Thoracic aorta (tissue), 2 donors: Measurements from ENCODE around the gene MIPOL1. TPM values are rescaled to one million over a fixed set of nuclear protein-coding genes. Genes with fewer than 3 reads are reported as not detected.

ENCODE experiments used
- ATAC-seq: fragments of 150-250 bp; one replicate; pipeline ENCODE4 v1.8.0; 2017; ENCODE audit warnings: low read depth; ENCODE audit not compliant: insufficient number of reproducible peaks, low FRiP score
- DNase-seq: peaks from one replicate; pipeline ENCODE4 v3.0.0-alpha.2; 2020; ENCODE audit warnings: low spot score
- H3K27ac ChIP-seq, 2 donors: fragments of 200-600 bp; sonication (generic); 1 replicate in 1 of 2; 2 replicates in 1 of 2; pipeline ENCODE4 v1.5.1; 2016; ENCODE audit warnings: mild to moderate bottlenecking in 2 of 2, moderate library complexity in 2 of 2
- H3K27me3 ChIP-seq: fragments of 200-600 bp; sonication (generic); replicated peaks from 2 replicates; pipeline ENCODE4 v1.6.0; 2016; ENCODE audit warnings: mild to moderate bottlenecking; ENCODE audit not compliant: insufficient read depth
- H3K36me3 ChIP-seq: fragments of 200-600 bp; sonication (generic); one replicate; pipeline ENCODE4 v1.5.1; 2016
- H3K4me1 ChIP-seq, 2 donors: fragments of 200-600 bp; sonication (generic); 1 replicate in 1 of 2; 2 replicates in 1 of 2; pipeline versions ENCODE4 v1.5.1 to v1.6.0; 2016; ENCODE audit warnings: low read depth in 2 of 2, mild to moderate bottlenecking in 1 of 2; ENCODE audit not compliant: control insufficient read depth in 1 of 2
- H3K4me3 ChIP-seq: fragments of 200-600 bp; sonication (generic); 2 replicates; pipeline ENCODE4 v1.5.1; 2016; ENCODE audit warnings: mild to moderate bottlenecking
- H3K9me3 ChIP-seq: fragments of 200-600 bp; sonication (generic); 2 replicates; pipeline ENCODE4 v1.5.1; 2016
- total RNA-seq, 2 donors: library from RNA; depleted of rRNA; stranded (reverse); fragments of >200 nt; gene quantifications; one replicate each; pipeline versions ENCODE4 v1.1.0 to v1.2.3, GENCODE V29; 2016
- TF ChIP-seq, protein P1 (sequence below): fragments of 200-600 bp; sonication (generic); IDR thresholded peaks from one replicate; pipeline ENCODE4 v1.5.1; 2019; ENCODE audit warnings: antibody characterized with exemption

Gene MIPOL1
- total RNA-seq, 2 donors from 2014 or later, result 13.1 to 16.8 TPM

DNA sequence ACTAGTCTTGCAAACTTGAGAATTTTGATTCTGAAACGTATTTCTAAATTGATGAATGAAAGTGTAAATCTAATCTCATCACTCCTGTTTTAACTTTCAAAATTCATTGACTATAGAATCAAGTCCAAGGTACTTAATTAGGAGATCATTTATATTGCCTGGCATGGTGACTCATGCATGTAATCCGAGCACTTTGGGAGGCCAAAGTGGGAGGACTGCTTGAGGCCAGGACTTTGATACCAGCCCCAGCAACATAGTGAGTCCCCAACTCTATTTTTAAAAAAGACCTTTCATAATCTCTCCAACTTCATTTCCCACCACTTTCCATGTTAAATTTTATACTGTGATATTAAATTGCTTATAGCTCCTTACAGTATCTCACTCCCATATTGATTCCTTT lies 3.0 kb upstream of the MIPOL1 start:
- TF ChIP-seq, protein P1, sequence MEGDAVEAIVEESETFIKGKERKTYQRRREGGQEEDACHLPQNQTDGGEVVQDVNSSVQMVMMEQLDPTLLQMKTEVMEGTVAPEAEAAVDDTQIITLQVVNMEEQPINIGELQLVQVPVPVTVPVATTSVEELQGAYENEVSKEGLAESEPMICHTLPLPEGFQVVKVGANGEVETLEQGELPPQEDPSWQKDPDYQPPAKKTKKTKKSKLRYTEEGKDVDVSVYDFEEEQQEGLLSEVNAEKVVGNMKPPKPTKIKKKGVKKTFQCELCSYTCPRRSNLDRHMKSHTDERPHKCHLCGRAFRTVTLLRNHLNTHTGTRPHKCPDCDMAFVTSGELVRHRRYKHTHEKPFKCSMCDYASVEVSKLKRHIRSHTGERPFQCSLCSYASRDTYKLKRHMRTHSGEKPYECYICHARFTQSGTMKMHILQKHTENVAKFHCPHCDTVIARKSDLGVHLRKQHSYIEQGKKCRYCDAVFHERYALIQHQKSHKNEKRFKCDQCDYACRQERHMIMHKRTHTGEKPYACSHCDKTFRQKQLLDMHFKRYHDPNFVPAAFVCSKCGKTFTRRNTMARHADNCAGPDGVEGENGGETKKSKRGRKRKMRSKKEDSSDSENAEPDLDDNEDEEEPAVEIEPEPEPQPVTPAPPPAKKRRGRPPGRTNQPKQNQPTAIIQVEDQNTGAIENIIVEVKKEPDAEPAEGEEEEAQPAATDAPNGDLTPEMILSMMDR, result no peak
- Histone ChIP-seq H3K4me3 (no peak overlapping the region), H3K27me3 (no peaks in the 10 kb centered on the region), H3K36me3 (no peaks in the 10 kb centered on the region), H3K4me1 (peaks cover 3 to 13% of the 10 kb centered on the region in 2 donors), H3K9me3 (no peaks in the 10 kb centered on the region), H3K27ac (no peak overlapping the region)
- DNase-seq, result no peak
- ATAC-seq, result no peak

- H3K4me1 ChIP-seq, result peaks cover 3 to 13% of the 10 kb centered on the region in 2 donors
- TF ChIP-seq, protein P1, result no peak
Observed at GRCh38 chr14:37195327-37195726, 2.4 kb upstream of the MIPOL1 start.

GRCh38 chr14:37196604-37197420 lies 925 bp upstream of the MIPOL1 start:
- TF ChIP-seq, protein P1, result no peak
- no peaks in the 10 kb centered on the region for H3K9me3 ChIP-seq
- H3K27ac ChIP-seq, result peak overlapping the region; percentile 84 to 88
- peaks cover 3 to 13% of the 10 kb centered on the region in 2 donors for H3K4me1 ChIP-seq
- no peaks in the 10 kb centered on the region for H3K36me3 ChIP-seq
- no peak for ATAC-seq
- peak overlapping the region; percentile 76 for H3K4me3 ChIP-seq
- H3K27me3 ChIP-seq, result no peaks in the 10 kb centered on the region
- DNase-seq, result no peak

More at GRCh38 chr14:37195327-37195726, 2.4 kb upstream of the MIPOL1 start:
- ATAC-seq (no peak), DNase-seq (no peak)
- no peak overlapping the region for H3K27ac ChIP-seq
- H3K27me3 ChIP-seq, result no peaks in the 10 kb centered on the region
- no peak overlapping the region for H3K4me3 ChIP-seq
- no peaks in the 10 kb centered on the region for H3K9me3 ChIP-seq
- H3K36me3 ChIP-seq, result no peaks in the 10 kb centered on the region

- H3K4me1 ChIP-seq, result peaks cover 3 to 13% of the 10 kb centered on the region in 2 donors
- no peak for ATAC-seq
Observed at GRCh38 chr14:37198273-37198598, 499 bp downstream of the MIPOL1 start.

DNA sequence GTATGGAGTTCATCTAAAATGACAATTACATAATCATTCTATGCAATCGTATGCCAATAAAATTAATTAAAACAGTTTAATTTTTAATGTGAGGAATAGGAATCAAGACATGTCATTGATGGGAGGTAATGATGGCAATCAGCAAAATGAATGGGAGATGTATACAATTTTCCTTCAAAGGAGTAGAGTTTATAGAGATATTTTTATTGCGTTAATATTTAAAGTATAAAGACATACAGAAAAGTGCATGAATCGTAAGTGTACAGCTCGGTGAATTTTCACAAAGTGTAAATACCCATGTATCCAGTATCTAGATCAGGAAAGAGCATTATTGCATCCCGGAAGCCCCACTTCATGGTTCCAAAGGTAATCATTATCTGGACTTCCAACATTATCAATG lies 1.2 kb downstream of the MIPOL1 start:
- H3K36me3 ChIP-seq, result no peaks in the 10 kb centered on the region
- peak overlapping the region; percentile 76 for H3K4me3 ChIP-seq
- H3K27me3 ChIP-seq, result no peaks in the 10 kb centered on the region
- peak overlapping the region in 1 of 2 donors; percentile 84 for H3K27ac ChIP-seq
- peaks cover 3 to 13% of the 10 kb centered on the region in 2 donors for H3K4me1 ChIP-seq
- DNase-seq, result no peak
- no peak for ATAC-seq
- TF ChIP-seq, protein P1, result no peak
- H3K9me3 ChIP-seq, result no peaks in the 10 kb centered on the region

More at GRCh38 chr14:37198273-37198598, 499 bp downstream of the MIPOL1 start:
- H3K4me3 ChIP-seq, result peak overlapping the region; percentile 76
- H3K9me3 ChIP-seq, result no peaks in the 10 kb centered on the region
- no peaks in the 10 kb centered on the region for H3K36me3 ChIP-seq
- no peaks in the 10 kb centered on the region for H3K27me3 ChIP-seq
- TF ChIP-seq, protein P1, result no peak
- H3K27ac ChIP-seq, result peak overlapping the region; percentile 84 to 88
- DNase-seq, result no peak
